Endothelial cell of umbilical vein (primary cell): ENCODE data around the gene COL9A3.

Experiments used
- EZH2 ChIP-seq: IDR thresholded peaks from 2 replicates; pipeline ENCODE4 v1.6.1; 2012; ENCODE audit warnings: borderline replicate concordance, low read depth, mild to moderate bottlenecking, moderate library complexity, low read length, inconsistent platforms; ENCODE audit not compliant: severe bottlenecking
- TF ChIP-seq, protein P1 (sequence below), 2 donors: IDR thresholded peaks; 1 replicate in 1 of 2; 2 replicates in 1 of 2; pipeline ENCODE4 v1.5.1; 2011; ENCODE audit warnings: low read length in 2 of 2, mild to moderate bottlenecking in 2 of 2, moderate library complexity in 2 of 2, control low read depth in 1 of 2, inconsistent platforms in 1 of 2, low read depth in 1 of 2; ENCODE audit not compliant: insufficient read depth in 1 of 2; ENCODE audit errors: extremely low read depth in 1 of 2

DNA sequence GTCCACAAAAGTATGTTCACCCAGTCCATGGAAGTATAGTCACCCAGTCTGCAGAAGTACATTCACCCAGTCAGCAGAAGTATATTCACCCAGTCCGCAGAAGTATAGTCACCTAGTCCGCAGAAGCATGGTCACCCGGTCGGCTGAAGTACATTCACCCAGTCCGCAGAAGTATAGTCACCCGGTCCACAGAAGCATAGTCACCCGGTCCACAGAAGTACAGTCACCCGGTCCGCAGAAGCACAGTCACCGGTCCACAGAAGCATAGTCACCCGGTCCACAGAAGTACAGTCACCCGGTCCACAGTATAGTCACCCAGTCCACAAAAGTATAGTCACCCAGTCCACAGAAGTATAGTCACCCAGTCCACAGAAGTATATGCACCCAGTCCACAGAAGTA is 36.0 kb downstream of the COL9A3 start:
- TF ChIP-seq, protein P1, sequence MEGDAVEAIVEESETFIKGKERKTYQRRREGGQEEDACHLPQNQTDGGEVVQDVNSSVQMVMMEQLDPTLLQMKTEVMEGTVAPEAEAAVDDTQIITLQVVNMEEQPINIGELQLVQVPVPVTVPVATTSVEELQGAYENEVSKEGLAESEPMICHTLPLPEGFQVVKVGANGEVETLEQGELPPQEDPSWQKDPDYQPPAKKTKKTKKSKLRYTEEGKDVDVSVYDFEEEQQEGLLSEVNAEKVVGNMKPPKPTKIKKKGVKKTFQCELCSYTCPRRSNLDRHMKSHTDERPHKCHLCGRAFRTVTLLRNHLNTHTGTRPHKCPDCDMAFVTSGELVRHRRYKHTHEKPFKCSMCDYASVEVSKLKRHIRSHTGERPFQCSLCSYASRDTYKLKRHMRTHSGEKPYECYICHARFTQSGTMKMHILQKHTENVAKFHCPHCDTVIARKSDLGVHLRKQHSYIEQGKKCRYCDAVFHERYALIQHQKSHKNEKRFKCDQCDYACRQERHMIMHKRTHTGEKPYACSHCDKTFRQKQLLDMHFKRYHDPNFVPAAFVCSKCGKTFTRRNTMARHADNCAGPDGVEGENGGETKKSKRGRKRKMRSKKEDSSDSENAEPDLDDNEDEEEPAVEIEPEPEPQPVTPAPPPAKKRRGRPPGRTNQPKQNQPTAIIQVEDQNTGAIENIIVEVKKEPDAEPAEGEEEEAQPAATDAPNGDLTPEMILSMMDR (IDR thresholded peaks at IDR 0.05; ENCODE audit: extremely low read depth in 1 of 2, insufficient read depth in 1 of 2, low read depth in 1 of 2, low read length in 2 of 2), result no peak
- no peak for TF ChIP-seq EZH2
